Fibroblast of lung (primary cell): ENCODE measurements around the gene NFIC. TPM values are rescaled to one million over a fixed set of nuclear protein-coding genes. Genes with fewer than 3 reads are reported as not detected.

Source experiments
- DNase-seq, 2 donors: peaks; one replicate each; pipeline versions ENCODE4 v3.0.0 to v3.0.0-alpha.2; 2010; ENCODE audit warnings: low read depth in 2 of 2
- H2AFZ ChIP-seq: 2 replicates; pipeline ENCODE4 v1.5.1; 2012; ENCODE audit warnings: low read length, control low read depth, inconsistent platforms
- H3K27ac ChIP-seq: 2 replicates; pipeline ENCODE4 v1.5.1; 2011; ENCODE audit warnings: low read length, control low read depth; ENCODE audit not compliant: insufficient read depth
- H3K27me3 ChIP-seq: 2 replicates; pipeline ENCODE4 v1.5.1; 2011; ENCODE audit warnings: mild to moderate bottlenecking, low read length; ENCODE audit not compliant: control insufficient read depth, insufficient read depth
- H3K36me3 ChIP-seq: 2 replicates; pipeline ENCODE4 v1.5.1; 2011; ENCODE audit warnings: low read length; ENCODE audit not compliant: control insufficient read depth, insufficient read depth
- H3K4me1 ChIP-seq: 2 replicates; pipeline ENCODE4 v1.5.1; 2011; ENCODE audit warnings: low read length; ENCODE audit not compliant: control insufficient read depth, insufficient read depth; ENCODE audit errors: extremely low read depth
- H3K4me2 ChIP-seq: 2 replicates; pipeline ENCODE4 v1.5.1; 2011; ENCODE audit warnings: low read length, control low read depth; ENCODE audit not compliant: insufficient read depth; ENCODE audit errors: extremely low read depth
- H3K4me3 ChIP-seq, 4 experiments: fragments of 200-600 bp in 1 of 4; sonication (generic) in 1 of 4; replicated peaks in 1 of 4; 2 replicates each; pipeline ENCODE4 v1.5.1; 2011 to 2016; ENCODE audit warnings: low read length in 4 of 4, low read depth in 3 of 4, mild to moderate bottlenecking in 3 of 4, control low read depth in 2 of 4, inconsistent platforms in 1 of 4, mixed read lengths in 1 of 4; ENCODE audit not compliant: insufficient read depth in 1 of 4; ENCODE audit errors: control extremely low read depth in 1 of 4
- H3K79me2 ChIP-seq: 2 replicates; pipeline ENCODE4 v1.5.1; 2012; ENCODE audit warnings: mild to moderate bottlenecking, low read length, inconsistent platforms; ENCODE audit not compliant: control insufficient read depth, insufficient read depth
- H3K9ac ChIP-seq: 2 replicates; pipeline ENCODE4 v1.5.1; 2011; ENCODE audit warnings: mild to moderate bottlenecking, low read length, control low read depth; ENCODE audit not compliant: insufficient read depth
- H3K9me3 ChIP-seq: 2 replicates; pipeline ENCODE4 v1.5.1; 2012; ENCODE audit warnings: low read depth, low read length; ENCODE audit not compliant: control insufficient read depth, insufficient read depth
- H4K20me1 ChIP-seq: 2 replicates; pipeline ENCODE4 v1.5.1; 2011; ENCODE audit warnings: low read length; ENCODE audit not compliant: control insufficient read depth, insufficient read depth; ENCODE audit errors: extremely low read depth
- CTCF ChIP-seq, 2 donors: IDR thresholded peaks in 1 of 2; conservative IDR thresholded peaks in 1 of 2; 1 replicate in 1 of 2; 2 replicates in 1 of 2; pipeline ENCODE4 v1.5.1; 2011 to 2012; ENCODE audit warnings: low read length in 2 of 2, control low read depth in 1 of 2, inconsistent platforms in 1 of 2, low read depth in 1 of 2, mild to moderate bottlenecking in 1 of 2
- EZH2 ChIP-seq: IDR thresholded peaks from 2 replicates; pipeline ENCODE4 v1.5.1; 2012; ENCODE audit warnings: low read length, control low read depth, mild to moderate bottlenecking; ENCODE audit errors: missing control alignments
- polyA plus RNA-seq, 2 donors: library from polyadenylated mRNA; depleted of rRNA in 1 of 2; stranded (reverse) in 1 of 2; unstranded in 1 of 2; fragments of >200 nt; gene quantifications; 2 replicates each; pipeline ENCODE4 v1.2.1, GENCODE V29; 2011 to 2012; ENCODE audit warnings: missing spikeins in 1 of 2
- total RNA-seq: library from RNA; depleted of rRNA; stranded (reverse); fragments of >200 nt; gene quantifications from 2 replicates; pipeline ENCODE4 v1.2.1, GENCODE V29; 2014

Gene NFIC
- total and polyA plus RNA-seq, 2 donors (not counting 1 experiment from before 2014, with no cell fraction given), result 7.9 to 66.4 TPM

GRCh38 chr19:3509566-3509989, 143.2 kb downstream of the NFIC start:
- peaks cover 14% of the 10 kb centered on the region for H3K36me3 ChIP-seq
- no peak overlapping the region for H3K4me3 ChIP-seq
- peaks cover 82% of the 10 kb centered on the region for H3K79me2 ChIP-seq
- no peaks in the 10 kb centered on the region for H3K4me1 ChIP-seq
- no peak overlapping the region for H3K27ac ChIP-seq
- H3K4me2 ChIP-seq, result no peak overlapping the region
- no peaks in the 10 kb centered on the region for H3K27me3 ChIP-seq
- H3K9ac ChIP-seq, result no peak overlapping the region
- no peaks in the 10 kb centered on the region for H3K9me3 ChIP-seq
- no peaks in the 10 kb centered on the region for H4K20me1 ChIP-seq
- peak in 1 of 2 donors; percentile 89 for DNase-seq
- no peak for TF ChIP-seq EZH2
- no peak for TF ChIP-seq CTCF (conservative IDR thresholded peaks at IDR 0.05 in 1 of 2, IDR thresholded peaks at IDR 0.05 in 1 of 2; ENCODE audit: low read depth in 1 of 2, low read length in 2 of 2)
- no peak overlapping the region for H2AFZ ChIP-seq

GRCh38 chr19:3510727-3511126, 144.3 kb downstream of the NFIC start:
- H3K4me2 ChIP-seq, result no peak overlapping the region
- peaks cover 14% of the 10 kb centered on the region for H3K36me3 ChIP-seq
- H3K79me2 ChIP-seq, result peaks cover 91% of the 10 kb centered on the region
- no peak for DNase-seq
- no peaks in the 10 kb centered on the region for H4K20me1 ChIP-seq
- H3K4me1 ChIP-seq, result peaks cover 9% of the 10 kb centered on the region
- no peak overlapping the region for H3K27ac ChIP-seq
- no peak overlapping the region for H3K9ac ChIP-seq
- no peak overlapping the region for H2AFZ ChIP-seq
- no peaks in the 10 kb centered on the region for H3K9me3 ChIP-seq
- TF ChIP-seq EZH2 (no peak), CTCF (conservative IDR thresholded peaks at IDR 0.05 in 1 of 2, IDR thresholded peaks at IDR 0.05 in 1 of 2; ENCODE audit: low read depth in 1 of 2, low read length in 2 of 2) (no peak)
- no peak overlapping the region for H3K4me3 ChIP-seq
- H3K27me3 ChIP-seq, result no peaks in the 10 kb centered on the region

GRCh38 chr19:3511506-3512251, 145.3 kb downstream of the NFIC start:
- Histone ChIP-seq H3K79me2 (peaks cover 96% of the 10 kb centered on the region), H3K9me3 (no peaks in the 10 kb centered on the region), H3K36me3 (peaks cover 16% of the 10 kb centered on the region), H3K27ac (no peak overlapping the region), H2AFZ (no peak overlapping the region), H3K4me2 (no peak overlapping the region), H3K4me3 (no peak overlapping the region), H3K27me3 (no peaks in the 10 kb centered on the region), H4K20me1 (no peaks in the 10 kb centered on the region), H3K9ac (no peak overlapping the region), H3K4me1 (peaks cover 18% of the 10 kb centered on the region)
- no peak for DNase-seq
- no peak for TF ChIP-seq CTCF (conservative IDR thresholded peaks at IDR 0.05 in 1 of 2, IDR thresholded peaks at IDR 0.05 in 1 of 2; ENCODE audit: low read depth in 1 of 2, low read length in 2 of 2)
- no peak for TF ChIP-seq EZH2
